Lung (tissue), 12 donors: Measurements from ENCODE around the gene PPP4R1. TPM values are rescaled to one million over a fixed set of nuclear protein-coding genes. Genes with fewer than 3 reads are reported as not detected.

Experiments
- ATAC-seq: fragments of 200-7000 bp; cut with Tn5 transposase; one replicate; pipeline ENCODE4 v1.9.1; 2020; ENCODE audit warnings: moderate number of reproducible peaks; ENCODE audit not compliant: insufficient read depth, low FRiP score
- DNase-seq, 3 donors: peaks; one replicate each; pipeline ENCODE4 v3.0.0-alpha.2; 2013 to 2017
- H3K27ac ChIP-seq, 2 donors: one replicate each; pipeline ENCODE4 v1.5.1; 2013; ENCODE audit warnings: mild to moderate bottlenecking in 2 of 2, moderate library complexity in 2 of 2, control low read depth in 1 of 2, inconsistent platforms in 1 of 2, low read depth in 1 of 2, low read length in 1 of 2
- H3K27me3 ChIP-seq, 3 donors: one replicate each; pipeline ENCODE4 v1.5.1; 2013; ENCODE audit warnings: low read length in 2 of 3; ENCODE audit not compliant: control insufficient read depth in 3 of 3, insufficient read depth in 3 of 3
- H3K36me3 ChIP-seq, 4 donors: one replicate each; pipeline ENCODE4 v1.5.1; 2013; ENCODE audit warnings: low read length in 4 of 4, mild to moderate bottlenecking in 1 of 4, moderate library complexity in 1 of 4; ENCODE audit not compliant: control insufficient read depth in 4 of 4, insufficient read depth in 4 of 4
- H3K4me1 ChIP-seq, 5 donors: one replicate each; pipeline ENCODE4 v1.5.1; 2013; ENCODE audit warnings: low read length in 5 of 5, mild to moderate bottlenecking in 2 of 5, moderate library complexity in 1 of 5; ENCODE audit not compliant: control insufficient read depth in 5 of 5, insufficient read depth in 5 of 5
- H3K4me3 ChIP-seq: one replicate; pipeline ENCODE4 v1.5.1; 2013; ENCODE audit warnings: mild to moderate bottlenecking, control low read depth, moderate library complexity
- H3K9ac ChIP-seq, 2 donors: one replicate each; pipeline ENCODE4 v1.5.1; 2013; ENCODE audit warnings: low read length in 2 of 2, control low read depth in 1 of 2; ENCODE audit not compliant: insufficient read depth in 1 of 2
- H3K9me3 ChIP-seq, 4 donors: one replicate each; pipeline ENCODE4 v1.5.1; 2013; ENCODE audit warnings: low read length in 3 of 4, mild to moderate bottlenecking in 1 of 4, moderate library complexity in 1 of 4; ENCODE audit not compliant: control insufficient read depth in 4 of 4, insufficient read depth in 3 of 4
- CTCF ChIP-seq: IDR thresholded peaks from 2 replicates; pipeline ENCODE4 v1.5.1; 2012; ENCODE audit warnings: mild to moderate bottlenecking; ENCODE audit errors: control extremely low read depth, extremely low read depth
- WGBS, 2 donors: extraction: QIAGEN DNeasy Blood & Tissue Kit; methylation state at CpG; one replicate each; pipeline ENCODE4 v1.1.7; 2013; 5-methylcytosine and 5-hydroxymethylcytosine counted together
- polyA plus RNA-seq, 2 donors: library from polyadenylated mRNA; stranded (reverse); fragments of 200-250 nt; gene quantifications; one replicate each; pipeline ENCODE4 v1.2.1, GENCODE V29; 2013
- total RNA-seq, 2 donors: library from RNA; depleted of rRNA in 1 of 2; stranded (reverse); fragments of >200 nt in 1 of 2; gene quantifications; one replicate each; pipeline ENCODE4 v1.2.1, GENCODE V29; 2014 to 2021
- donor health status: control.
- donor health status: control.
- donor health status: Bipolar disorder and iron deficiency.
- donor health status: healthy.
- donor health status: DM: yes; HTN: yes; CAD: no.

The PPP4R1 gene
- total and polyA plus RNA-seq, 4 donors = 34.4 to 190 (median 99.0) TPM

DNA sequence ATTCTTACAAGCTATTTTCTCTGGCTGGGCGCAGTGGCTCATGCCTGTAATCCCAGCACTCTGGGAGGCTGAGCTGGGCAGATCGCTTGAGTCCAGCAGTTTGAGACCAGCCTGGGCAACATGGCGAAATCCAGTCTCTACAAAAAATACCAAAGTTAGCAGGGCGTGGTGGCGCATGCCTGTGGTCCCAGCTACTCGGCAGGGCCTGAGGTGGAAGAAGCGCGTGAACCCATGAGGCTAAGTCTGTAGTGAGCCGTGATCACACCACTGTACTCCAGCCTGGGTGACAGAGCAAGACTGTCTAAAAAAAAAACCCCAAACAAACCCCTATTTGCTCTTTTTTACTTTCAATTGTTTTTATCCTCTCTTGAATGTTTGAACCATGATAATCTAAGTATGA lies 37.0 kb downstream of the PPP4R1 start:
- no peak overlapping the region for H3K4me3 ChIP-seq
- TF ChIP-seq CTCF = no peak
- no peaks in the 10 kb centered on the region for H3K9me3 ChIP-seq
- 91 to 96% methylated on average over 9 of the region's 9 CpGs for WGBS, 2 donors
- peaks cover 0 to 14% (median 5%) of the 10 kb centered on the region in 5 donors for H3K4me1 ChIP-seq
- no peaks in the 10 kb centered on the region for H3K27me3 ChIP-seq
- H3K27ac ChIP-seq = no peak overlapping the region
- no peak overlapping the region for H3K9ac ChIP-seq
- no peak for DNase-seq
- H3K36me3 ChIP-seq = peaks cover 12 to 25% (median 20%) of the 10 kb centered on the region in 4 donors
- no peak for ATAC-seq

GRCh38 chr18:9575558-9575957 lies 38.8 kb downstream of the PPP4R1 start:
- H3K27ac ChIP-seq = peak overlapping the region in 1 of 2 donors; percentile 7
- H3K4me1 ChIP-seq = peaks cover 0 to 14% (median 5%) of the 10 kb centered on the region in 5 donors
- H3K4me3 ChIP-seq = no peak overlapping the region

DNA sequence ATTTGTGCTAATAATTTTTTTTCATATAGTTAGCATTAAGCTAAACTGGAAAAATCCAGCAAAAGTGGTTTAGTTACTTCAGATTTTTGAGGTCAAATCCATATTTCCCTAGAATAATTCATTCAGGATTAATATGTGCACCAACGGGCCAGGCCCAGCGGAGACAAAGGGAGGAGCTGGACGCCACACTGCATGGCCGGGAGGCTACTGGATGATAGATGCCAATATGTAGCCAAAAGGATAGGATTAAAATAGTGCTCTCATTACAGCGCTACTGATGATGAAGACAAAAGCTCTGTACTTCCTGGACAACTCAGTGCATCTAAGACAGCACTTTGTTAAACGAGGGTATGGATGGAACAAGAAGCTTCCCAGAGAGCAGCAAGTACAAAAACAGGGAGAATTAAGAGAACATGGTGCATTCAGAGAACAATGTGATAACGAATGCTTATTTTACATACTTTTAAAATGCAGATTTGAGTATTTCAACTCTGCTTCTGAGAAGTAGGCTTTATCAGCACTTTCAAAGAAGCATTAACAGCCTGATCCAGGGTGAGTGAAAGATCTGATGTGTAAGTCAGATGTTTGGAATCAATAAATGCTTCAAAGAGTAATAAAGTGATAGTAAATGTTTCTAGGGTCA lies 39.8 kb downstream of the PPP4R1 start:
- DNase-seq (peak in 1 of 3 donors; percentile 12), ATAC-seq (no peak)
- H3K9ac ChIP-seq = no peak overlapping the region
- 89 to 92% methylated on average over 7 of the region's 7 CpGs for WGBS, 2 donors
- no peak overlapping the region for H3K4me3 ChIP-seq
- peaks cover 16 to 19% (median 17%) of the 10 kb centered on the region in 4 donors for H3K36me3 ChIP-seq
- TF ChIP-seq CTCF = no peak
- no peaks in the 10 kb centered on the region for H3K9me3 ChIP-seq
- no peak overlapping the region for H3K27ac ChIP-seq
- no peaks in the 10 kb centered on the region for H3K27me3 ChIP-seq
- peaks cover 0 to 14% (median 5%) of the 10 kb centered on the region in 5 donors for H3K4me1 ChIP-seq

More at GRCh38 chr18:9575558-9575957, 38.8 kb downstream of the PPP4R1 start:
- Histone ChIP-seq H3K9me3 (no peaks in the 10 kb centered on the region), H3K36me3 (peaks cover 12 to 15% (median 14%) of the 10 kb centered on the region in 4 donors), H3K9ac (no peak overlapping the region), H3K27me3 (no peaks in the 10 kb centered on the region)
- peak; percentile 85 to 99 (median 97) for DNase-seq
- peak; percentile 92 for ATAC-seq
- peak; percentile 74 for TF ChIP-seq CTCF
- WGBS, 2 donors = 8 to 16% methylated on average over 5 of the region's 5 CpGs
